ENCODE measurements around the gene NGEF.

DNA sequence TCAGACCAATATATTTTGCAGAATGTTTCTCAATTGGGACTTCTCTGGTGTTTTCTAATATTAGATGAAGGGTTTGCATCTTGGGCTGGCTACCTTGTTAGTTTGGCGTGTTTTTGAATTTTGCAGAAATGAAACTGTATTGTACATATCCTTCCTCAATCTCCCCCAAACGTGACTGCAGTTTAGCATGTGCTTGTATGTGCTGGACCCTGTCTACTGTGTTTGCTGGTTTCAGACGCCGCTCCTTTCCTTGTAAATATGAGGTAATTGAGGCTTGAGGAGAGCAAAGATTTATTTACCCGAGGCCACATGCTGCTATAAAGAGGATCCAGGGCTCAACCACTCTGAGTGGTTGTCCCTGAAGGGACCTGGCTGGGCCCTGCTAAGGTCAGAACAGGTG, 57.2 kb downstream of the NGEF start:
- TF ChIP-seq CTCF (IDR thresholded peaks at IDR 0.05; ENCODE audit: low read length) (no peak), EZH2 (IDR thresholded peaks at IDR 0.05; ENCODE audit: borderline replicate concordance, low read length) (no peak)

All from OCI-LY1 (cell line).